WTC11 (cell line): ENCODE results near the gene RIPOR3. TPM values are rescaled to one million over a fixed set of nuclear protein-coding genes. Genes with fewer than 3 reads are reported as not detected.

Experiments used
- ATAC-seq: fragments of 200-7000 bp; cut with Tn5 transposase; 2 replicates; pipeline ENCODE4 v1.10.0; 2021; ENCODE audit warnings: mild to moderate bottlenecking, moderate library complexity
- CTCF ChIA-PET: fragments of 300-600 bp; sonication (Branson Sonifier 250); formaldehyde crosslinking; loops from one replicate; lab custom pipeline; 2021; ENCODE audit warnings: antibody characterized with exemption; lab: Charles Lee
- POLR2A ChIA-PET: fragments of 350-600 bp; sonication (Branson Sonifier 250); formaldehyde crosslinking; loops from one replicate; lab custom pipeline; 2021; ENCODE audit warnings: antibody characterized with exemption; lab: Charles Lee
- DNase-seq: peaks from one replicate; pipeline ENCODE4 v3.0.0; 2021; ENCODE audit warnings: low spot score
- H3K27ac Mint-ChIP-seq: 2 replicates; pipeline ENCODE4 v1.8.0; 2021; ENCODE audit warnings: mixed read lengths
- H3K27me3 Mint-ChIP-seq: 2 replicates; pipeline ENCODE4 v1.8.0; 2021; ENCODE audit warnings: low read depth, mild to moderate bottlenecking, moderate library complexity, mixed read lengths
- H3K36me3 Mint-ChIP-seq: 2 replicates; pipeline ENCODE4 v1.8.0; 2021; ENCODE audit warnings: mixed read lengths
- H3K4me1 Mint-ChIP-seq: 2 replicates; pipeline ENCODE4 v1.8.0; 2022; ENCODE audit warnings: mixed read lengths
- H3K4me3 Mint-ChIP-seq: 2 replicates; pipeline ENCODE4 v1.8.0; 2021; ENCODE audit warnings: mild to moderate bottlenecking, moderate library complexity, mixed read lengths
- H3K9me3 Mint-ChIP-seq: 2 replicates; pipeline ENCODE4 v1.8.0; 2021; ENCODE audit warnings: mixed read lengths
- AR ChIP-seq: fragments of 250-450 bp; sonication (Bioruptor Pico); IDR thresholded peaks from 2 replicates; pipeline ENCODE4 v1.9.0; 2021; ENCODE audit warnings: mild to moderate bottlenecking
- ATF6 ChIP-seq: sonication (generic); formaldehyde crosslinking; IDR thresholded peaks from 2 replicates; pipeline ENCODE4 v1.8.1; 2023; ENCODE audit warnings: mild to moderate bottlenecking, missing genetic modification reagents
- CREB1 ChIP-seq: sonication (generic); formaldehyde crosslinking; IDR thresholded peaks from 2 replicates; pipeline ENCODE4 v1.8.0; 2023; ENCODE audit warnings: mild to moderate bottlenecking, missing genetic modification reagents
- ELF4 ChIP-seq: sonication (generic); formaldehyde crosslinking; IDR thresholded peaks from 2 replicates; pipeline ENCODE4 v1.8.1; 2022; ENCODE audit warnings: low read depth, mild to moderate bottlenecking, moderate library complexity, missing genetic modification reagents
- EMX1 ChIP-seq: fragments of 250-450 bp; sonication (Bioruptor Pico); IDR thresholded peaks from 2 replicates; pipeline ENCODE4 v1.8.0; 2021; ENCODE audit warnings: mild to moderate bottlenecking
- JAZF1 ChIP-seq: fragments of 250-450 bp; sonication (Bioruptor Pico); IDR thresholded peaks from 2 replicates; pipeline ENCODE4 v1.9.0; 2021; ENCODE audit warnings: moderate library complexity, mild to moderate bottlenecking, inconsistent platforms
- NFE2L1 ChIP-seq: sonication (generic); formaldehyde crosslinking; IDR thresholded peaks from 2 replicates; pipeline ENCODE4 v1.8.1; 2023; ENCODE audit warnings: missing genetic modification reagents
- NFYB ChIP-seq: sonication (generic); formaldehyde crosslinking; conservative IDR thresholded peaks from 2 replicates; pipeline ENCODE4 v1.8.0; 2022; ENCODE audit warnings: low read depth, missing genetic modification reagents
- OVOL2 ChIP-seq: fragments of 250-450 bp; sonication (Bioruptor Pico); IDR thresholded peaks from 2 replicates; pipeline ENCODE4 v1.9.0; 2021; ENCODE audit warnings: mild to moderate bottlenecking, borderline replicate concordance
- RELA ChIP-seq: sonication (generic); formaldehyde crosslinking; IDR thresholded peaks from 2 replicates; pipeline ENCODE4 v1.8.1; 2022; ENCODE audit warnings: missing genetic modification reagents, mild to moderate bottlenecking, borderline replicate concordance
- SMAD3 ChIP-seq: sonication (generic); formaldehyde crosslinking; IDR thresholded peaks from 2 replicates; pipeline ENCODE4 v1.8.0; 2022; ENCODE audit warnings: missing genetic modification reagents, mild to moderate bottlenecking, borderline replicate concordance
- SMAD4 ChIP-seq: sonication (generic); formaldehyde crosslinking; IDR thresholded peaks from 2 replicates; pipeline ENCODE4 v1.8.0; 2022; ENCODE audit warnings: mild to moderate bottlenecking, missing genetic modification reagents
- TCF7 ChIP-seq: sonication (generic); formaldehyde crosslinking; IDR thresholded peaks from 2 replicates; pipeline ENCODE4 v1.8.0; 2022; ENCODE audit warnings: mild to moderate bottlenecking, low read depth, missing genetic modification reagents, moderate library complexity
- ZNF121 ChIP-seq: sonication (generic); formaldehyde crosslinking; IDR thresholded peaks from 2 replicates; pipeline ENCODE4 v1.8.0; 2023; ENCODE audit warnings: missing genetic modification reagents
- ZNF138 ChIP-seq: sonication (generic); formaldehyde crosslinking; conservative IDR thresholded peaks from 2 replicates; pipeline ENCODE4 v1.8.1; 2022; ENCODE audit warnings: mild to moderate bottlenecking, moderate library complexity, missing genetic modification reagents
- total RNA-seq: library from RNA; stranded (reverse); gene quantifications from 3 replicates; pipeline ENCODE4 v1.2.3, GENCODE V29; 2021
- TF ChIP-seq, protein P1 (sequence below): sonication (generic); formaldehyde crosslinking; IDR thresholded peaks from 2 replicates; pipeline ENCODE4 v1.8.0; 2023; ENCODE audit warnings: missing genetic modification reagents
- TF ChIP-seq, protein P2 (sequence below): sonication (generic); formaldehyde crosslinking; IDR thresholded peaks from 2 replicates; pipeline ENCODE4 v1.8.1; 2023; ENCODE audit warnings: mild to moderate bottlenecking, missing genetic modification reagents

The RIPOR3 gene
- total RNA-seq, 1 experiment from 2014 or later, result 6.5 TPM

DNA sequence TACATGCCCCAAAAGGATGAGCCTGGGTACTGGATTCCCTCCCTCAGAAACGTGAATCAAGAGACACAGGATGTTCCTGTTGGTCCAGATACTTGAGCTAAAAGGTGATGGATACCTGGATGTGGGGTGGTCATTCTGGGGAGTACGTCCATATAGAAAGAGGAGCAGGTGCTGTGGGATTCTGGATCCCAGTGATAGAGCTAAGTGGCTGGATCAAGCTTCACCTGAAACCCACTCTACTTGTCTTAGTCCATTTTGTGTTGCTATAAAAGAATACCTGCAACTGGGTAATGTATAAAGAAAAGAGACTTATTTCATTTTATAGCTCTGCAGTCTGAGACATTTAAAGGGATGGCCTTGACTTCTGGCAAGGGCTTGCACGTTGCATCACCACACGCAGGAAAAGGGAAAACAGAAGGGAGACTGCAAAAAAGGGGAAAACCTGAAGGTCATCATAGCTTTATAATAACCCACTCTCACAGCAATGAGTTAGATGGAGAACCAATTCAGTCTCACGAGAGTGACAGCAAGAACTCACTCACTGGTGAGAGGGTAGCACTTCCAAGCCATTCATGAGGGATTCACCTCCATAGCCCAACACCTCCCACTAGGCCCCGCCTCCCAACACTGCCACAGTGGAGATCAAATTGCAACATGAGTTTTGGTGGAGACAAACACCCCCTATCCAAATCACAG lies 31.2 kb downstream of the RIPOR3 start:
- Mint-ChIP-seq H3K36me3 (no peaks in the 10 kb centered on the region), H3K9me3 (peaks cover 7% of the 10 kb centered on the region), H3K27me3 (no peaks in the 10 kb centered on the region), H3K4me1 (peaks cover 25% of the 10 kb centered on the region), H3K27ac (no peak overlapping the region), H3K4me3 (no peak overlapping the region)
- CTCF ChIA-PET, result interaction anchor here (0.6 to 4.6 kb wide), 11 partner anchors 14 to 134 kb away, joined by 3 to 60 read pairs (median 5); partner anchors contain the start of genes BCAS4 and PARD6B
- POLR2A ChIA-PET, result no interaction called here
- ATAC-seq (peak; percentile 54), DNase-seq (no peak)
- TF ChIP-seq SMAD4 (CRISPR knock-in tag) (no peak), EMX1 (CRISPR knock-in tag) (no peak), ELF4 (CRISPR knock-in tag) (no peak), CREB1 (CRISPR knock-in tag) (no peak), ATF6 (no peak), OVOL2 (CRISPR knock-in tag) (no peak), ZNF138 (CRISPR knock-in tag) (no peak), ZNF121 (CRISPR knock-in tag) (no peak), NFE2L1 (CRISPR knock-in tag) (no peak), JAZF1 (CRISPR knock-in tag) (no peak)
- TF ChIP-seq, protein P1, sequence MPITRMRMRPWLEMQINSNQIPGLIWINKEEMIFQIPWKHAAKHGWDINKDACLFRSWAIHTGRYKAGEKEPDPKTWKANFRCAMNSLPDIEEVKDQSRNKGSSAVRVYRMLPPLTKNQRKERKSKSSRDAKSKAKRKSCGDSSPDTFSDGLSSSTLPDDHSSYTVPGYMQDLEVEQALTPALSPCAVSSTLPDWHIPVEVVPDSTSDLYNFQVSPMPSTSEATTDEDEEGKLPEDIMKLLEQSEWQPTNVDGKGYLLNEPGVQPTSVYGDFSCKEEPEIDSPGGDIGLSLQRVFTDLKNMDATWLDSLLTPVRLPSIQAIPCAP (CRISPR knock-in tag), result no peak

DNA sequence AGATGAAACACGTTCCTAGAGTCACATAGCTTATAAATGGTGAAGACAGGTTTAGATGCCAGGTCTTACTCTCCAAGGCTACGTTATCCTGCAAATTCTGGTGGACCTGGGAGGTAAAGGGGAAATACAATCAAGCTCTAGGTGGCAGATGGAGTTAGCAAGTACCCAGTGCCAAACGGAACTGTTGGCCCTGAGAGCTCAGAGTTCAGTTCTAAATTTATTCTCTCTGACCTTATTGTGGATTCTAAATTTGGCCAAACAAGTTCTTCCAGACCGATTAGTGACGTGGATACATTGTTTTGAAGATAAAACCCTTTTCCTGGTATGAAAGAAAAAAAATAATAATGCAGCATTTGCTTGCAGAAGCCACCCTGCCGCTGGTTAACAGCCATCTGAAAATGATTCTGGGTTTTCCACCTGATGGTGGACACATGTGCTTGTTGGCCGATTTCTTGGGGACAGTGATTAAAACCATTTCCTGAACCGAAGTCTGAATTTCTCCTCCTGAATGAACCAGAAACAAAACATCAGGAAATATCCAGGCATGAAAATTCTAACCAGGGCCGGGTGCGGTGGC lies 32.5 kb downstream of the RIPOR3 start:
- no peak for ATAC-seq
- ChIA-PET POLR2A (interaction anchor here (0.7 kb wide), 1 partner anchor 87 kb away, joined by 3 read pairs; no protein-coding TSS in a partner anchor), CTCF (interaction anchor here (0.7 to 2.2 kb wide), 8 partner anchors 11 to 134 kb away, joined by 3 to 9 read pairs (median 4); no protein-coding TSS in a partner anchor)
- Mint-ChIP-seq H3K36me3 (no peaks in the 10 kb centered on the region), H3K9me3 (peaks cover 7% of the 10 kb centered on the region)
- TF ChIP-seq, protein P2, sequence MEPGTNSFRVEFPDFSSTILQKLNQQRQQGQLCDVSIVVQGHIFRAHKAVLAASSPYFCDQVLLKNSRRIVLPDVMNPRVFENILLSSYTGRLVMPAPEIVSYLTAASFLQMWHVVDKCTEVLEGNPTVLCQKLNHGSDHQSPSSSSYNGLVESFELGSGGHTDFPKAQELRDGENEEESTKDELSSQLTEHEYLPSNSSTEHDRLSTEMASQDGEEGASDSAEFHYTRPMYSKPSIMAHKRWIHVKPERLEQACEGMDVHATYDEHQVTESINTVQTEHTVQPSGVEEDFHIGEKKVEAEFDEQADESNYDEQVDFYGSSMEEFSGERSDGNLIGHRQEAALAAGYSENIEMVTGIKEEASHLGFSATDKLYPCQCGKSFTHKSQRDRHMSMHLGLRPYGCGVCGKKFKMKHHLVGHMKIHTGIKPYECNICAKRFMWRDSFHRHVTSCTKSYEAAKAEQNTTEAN (CRISPR knock-in tag), result no peak
- TF ChIP-seq RELA, result no peak
- TF ChIP-seq AR, result no peak
- TF ChIP-seq NFE2L1 (CRISPR knock-in tag), result no peak
- no peak for TF ChIP-seq NFYB (CRISPR knock-in tag)
- TF ChIP-seq TCF7 (CRISPR knock-in tag), result no peak
- TF ChIP-seq SMAD3 (CRISPR knock-in tag), result no peak
- TF ChIP-seq, all 79 proteins: peak for 0
- Mint-ChIP-seq H3K4me3 (no peak overlapping the region), H3K4me1 (peaks cover 21% of the 10 kb centered on the region), H3K27me3 (no peaks in the 10 kb centered on the region), H3K27ac (no peak overlapping the region)
- no peak for DNase-seq
